ENCODE measurements around the gene C1orf232.

The C1orf232 gene

DNA sequence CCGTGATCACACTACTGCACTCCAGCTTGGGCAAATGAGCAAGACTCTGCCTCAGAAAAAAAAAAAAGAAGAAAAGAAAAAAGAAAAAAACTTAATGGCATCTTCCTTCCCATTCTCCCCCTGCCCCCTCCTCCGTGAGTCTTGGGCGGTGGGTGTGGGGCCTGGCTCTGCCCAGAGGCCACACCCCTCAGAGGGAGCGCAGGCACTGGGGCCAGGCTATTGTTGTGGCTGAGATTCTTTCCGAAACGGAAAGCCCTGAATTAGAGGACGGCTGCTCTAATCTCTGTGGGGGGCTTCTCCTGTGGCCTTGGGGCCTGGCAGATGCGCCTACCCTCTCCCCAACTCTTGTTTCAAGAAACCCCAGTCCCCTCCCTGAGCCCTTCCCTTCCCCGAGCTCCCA lies 14.0 kb downstream of the C1orf232 start:
- no peaks in the 10 kb centered on the region for H4K20me1 ChIP-seq (ENCODE audit: insufficient read depth, low read length)
- DNase-seq (no peak), ATAC-seq (ENCODE audit: insufficient read depth, low read depth) (no peak)
- H3K4me2 ChIP-seq (ENCODE audit: insufficient read depth, low read length), result no peak overlapping the region
- H3K79me2 ChIP-seq (ENCODE audit: insufficient read depth, low read length), result no peaks in the 10 kb centered on the region
- no peaks in the 10 kb centered on the region for H3K9me3 ChIP-seq (ENCODE audit: insufficient read depth, low read length, severe bottlenecking)
- no peaks in the 10 kb centered on the region for H3K36me3 ChIP-seq (ENCODE audit: insufficient read depth, low read length)
- no peak overlapping the region for H2AFZ ChIP-seq (ENCODE audit: low read depth, low read length)
- TF ChIP-seq, protein P1, sequence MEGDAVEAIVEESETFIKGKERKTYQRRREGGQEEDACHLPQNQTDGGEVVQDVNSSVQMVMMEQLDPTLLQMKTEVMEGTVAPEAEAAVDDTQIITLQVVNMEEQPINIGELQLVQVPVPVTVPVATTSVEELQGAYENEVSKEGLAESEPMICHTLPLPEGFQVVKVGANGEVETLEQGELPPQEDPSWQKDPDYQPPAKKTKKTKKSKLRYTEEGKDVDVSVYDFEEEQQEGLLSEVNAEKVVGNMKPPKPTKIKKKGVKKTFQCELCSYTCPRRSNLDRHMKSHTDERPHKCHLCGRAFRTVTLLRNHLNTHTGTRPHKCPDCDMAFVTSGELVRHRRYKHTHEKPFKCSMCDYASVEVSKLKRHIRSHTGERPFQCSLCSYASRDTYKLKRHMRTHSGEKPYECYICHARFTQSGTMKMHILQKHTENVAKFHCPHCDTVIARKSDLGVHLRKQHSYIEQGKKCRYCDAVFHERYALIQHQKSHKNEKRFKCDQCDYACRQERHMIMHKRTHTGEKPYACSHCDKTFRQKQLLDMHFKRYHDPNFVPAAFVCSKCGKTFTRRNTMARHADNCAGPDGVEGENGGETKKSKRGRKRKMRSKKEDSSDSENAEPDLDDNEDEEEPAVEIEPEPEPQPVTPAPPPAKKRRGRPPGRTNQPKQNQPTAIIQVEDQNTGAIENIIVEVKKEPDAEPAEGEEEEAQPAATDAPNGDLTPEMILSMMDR (IDR thresholded peaks at IDR 0.05; ENCODE audit: borderline replicate concordance, extremely low read depth, low read length, poor library complexity, severe bottlenecking), result no peak
- no peak for TF ChIP-seq EZH2 (IDR thresholded peaks at IDR 0.05; ENCODE audit: borderline replicate concordance, low read depth, low read length, severe bottlenecking)
- no peak overlapping the region for H3K9ac ChIP-seq (ENCODE audit: low read depth, low read length)
- H3K27me3 ChIP-seq (ENCODE audit: insufficient read depth, low read length, poor library complexity), result peaks cover 22% of the 10 kb centered on the region
- H3K27ac ChIP-seq (ENCODE audit: low read length), result no peak overlapping the region
- peaks cover 20% of the 10 kb centered on the region for H3K4me1 ChIP-seq (ENCODE audit: insufficient read depth, low read length)
- H3K4me3 ChIP-seq (ENCODE audit: low read depth in 1 of 2, low read length in 2 of 2), result no peak overlapping the region

DNA sequence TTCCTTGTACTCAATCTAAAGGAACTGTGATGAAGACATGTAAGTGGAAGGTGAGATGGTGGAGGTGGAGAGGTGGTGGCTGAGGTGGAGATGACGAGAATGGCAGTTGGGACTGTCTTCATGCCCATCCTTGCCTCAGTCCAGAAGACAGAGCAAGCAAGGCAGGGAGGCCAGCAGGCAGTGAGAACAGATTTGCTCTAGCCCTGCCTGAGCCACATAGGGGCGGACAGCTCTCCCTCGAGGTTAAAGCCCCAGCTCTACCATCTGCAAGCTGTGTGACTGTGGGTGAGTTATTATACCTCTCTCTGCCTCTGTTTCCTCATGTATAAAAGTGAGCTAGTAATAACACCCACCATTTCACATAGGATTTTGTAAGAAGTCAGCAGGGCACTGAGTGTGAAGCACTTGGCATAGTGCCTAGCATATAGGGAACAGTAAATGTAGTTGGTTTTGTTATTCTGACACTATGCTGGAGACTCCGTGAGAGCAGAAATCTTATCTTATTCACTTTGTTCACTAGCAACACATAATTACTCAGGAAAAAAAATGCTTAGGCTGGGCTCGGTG lies 14.7 kb downstream of the C1orf232 start:
- DNase-seq, result no peak
- H3K9ac ChIP-seq (ENCODE audit: low read depth, low read length), result no peak overlapping the region
- peaks cover 25% of the 10 kb centered on the region for H3K27me3 ChIP-seq (ENCODE audit: insufficient read depth, low read length, poor library complexity)
- peaks cover 20% of the 10 kb centered on the region for H3K4me1 ChIP-seq (ENCODE audit: insufficient read depth, low read length)
- H2AFZ ChIP-seq (ENCODE audit: low read depth, low read length), result no peak overlapping the region
- H3K4me3 ChIP-seq (ENCODE audit: low read depth in 1 of 2, low read length in 2 of 2), result no peak overlapping the region
- H3K79me2 ChIP-seq (ENCODE audit: insufficient read depth, low read length), result no peaks in the 10 kb centered on the region
- no peak for ATAC-seq (ENCODE audit: insufficient read depth, low read depth)
- no peak for TF ChIP-seq EZH2 (IDR thresholded peaks at IDR 0.05; ENCODE audit: borderline replicate concordance, low read depth, low read length, severe bottlenecking)
- TF ChIP-seq, protein P1 (IDR thresholded peaks at IDR 0.05; ENCODE audit: borderline replicate concordance, extremely low read depth, low read length, poor library complexity, severe bottlenecking), result no peak
- H3K4me2 ChIP-seq (ENCODE audit: insufficient read depth, low read length), result no peak overlapping the region
- no peaks in the 10 kb centered on the region for H3K36me3 ChIP-seq (ENCODE audit: insufficient read depth, low read length)
- no peaks in the 10 kb centered on the region for H4K20me1 ChIP-seq (ENCODE audit: insufficient read depth, low read length)
- H3K9me3 ChIP-seq (ENCODE audit: insufficient read depth, low read length, severe bottlenecking), result no peaks in the 10 kb centered on the region
- H3K27ac ChIP-seq (ENCODE audit: low read length), result no peak overlapping the region

DNA sequence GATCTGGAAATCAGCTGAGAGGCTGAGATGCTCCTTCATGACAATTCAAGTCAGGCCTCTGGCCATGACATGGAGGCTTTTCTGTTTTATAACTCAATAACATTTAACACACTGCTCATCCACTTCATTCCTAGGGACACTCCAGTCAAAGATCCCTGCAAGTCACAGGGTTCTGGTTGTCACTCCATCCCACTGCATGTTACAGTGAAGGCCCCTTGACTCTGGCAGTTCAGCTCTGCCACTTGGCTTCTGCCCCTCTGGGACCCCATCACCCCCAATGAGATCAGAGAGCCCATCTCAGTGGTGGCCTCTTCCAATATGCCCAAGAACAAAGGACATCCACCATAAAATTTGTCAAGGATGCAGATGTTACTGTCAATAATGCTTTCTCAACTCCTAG lies 19.9 kb downstream of the C1orf232 start:
- H3K36me3 ChIP-seq (ENCODE audit: insufficient read depth, low read length), result no peaks in the 10 kb centered on the region
- H3K9me3 ChIP-seq (ENCODE audit: insufficient read depth, low read length, severe bottlenecking), result no peaks in the 10 kb centered on the region
- no peaks in the 10 kb centered on the region for H4K20me1 ChIP-seq (ENCODE audit: insufficient read depth, low read length)
- no peak overlapping the region for H3K27ac ChIP-seq (ENCODE audit: low read length)
- H2AFZ ChIP-seq (ENCODE audit: low read depth, low read length), result no peak overlapping the region
- H3K27me3 ChIP-seq (ENCODE audit: insufficient read depth, low read length, poor library complexity), result peaks cover 14% of the 10 kb centered on the region
- peaks cover 3% of the 10 kb centered on the region; the same call in 1 of the 2 replicates for H3K4me1 ChIP-seq (ENCODE audit: insufficient read depth, low read length)
- no peak overlapping the region for H3K9ac ChIP-seq (ENCODE audit: low read depth, low read length)
- ATAC-seq (ENCODE audit: insufficient read depth, low read depth) (no peak), DNase-seq (no peak)
- TF ChIP-seq, protein P1 (IDR thresholded peaks at IDR 0.05; ENCODE audit: borderline replicate concordance, extremely low read depth, low read length, poor library complexity, severe bottlenecking), result no peak
- TF ChIP-seq EZH2 (IDR thresholded peaks at IDR 0.05; ENCODE audit: borderline replicate concordance, low read depth, low read length, severe bottlenecking), result no peak
- no peak overlapping the region for H3K4me2 ChIP-seq (ENCODE audit: insufficient read depth, low read length)
- no peak overlapping the region for H3K4me3 ChIP-seq (ENCODE audit: low read depth in 1 of 2, low read length in 2 of 2)
- no peaks in the 10 kb centered on the region for H3K79me2 ChIP-seq (ENCODE audit: insufficient read depth, low read length)

DNA sequence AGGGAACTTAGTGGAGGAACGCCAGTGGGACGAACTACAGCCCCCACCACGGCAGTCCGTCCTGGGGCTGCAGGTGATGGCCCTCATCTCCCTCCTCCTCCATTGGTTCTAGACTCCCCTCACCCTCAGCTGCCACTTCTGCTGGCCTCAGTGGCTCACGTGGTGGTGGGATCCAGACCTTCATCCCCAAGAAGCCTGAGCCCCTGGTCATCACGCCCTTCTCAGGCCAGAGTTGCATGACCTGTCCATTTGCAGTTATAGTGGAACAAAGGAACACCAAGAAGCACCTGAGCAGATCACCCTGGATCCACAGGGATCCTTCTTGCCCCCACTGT lies 22.8 kb downstream of the C1orf232 start:
- H3K4me2 ChIP-seq (ENCODE audit: insufficient read depth, low read length), result no peak overlapping the region
- no peaks in the 10 kb centered on the region for H3K79me2 ChIP-seq (ENCODE audit: insufficient read depth, low read length)
- peaks cover 3% of the 10 kb centered on the region; the same call in 1 of the 2 replicates for H3K4me1 ChIP-seq (ENCODE audit: insufficient read depth, low read length)
- DNase-seq (no peak), ATAC-seq (ENCODE audit: insufficient read depth, low read depth) (no peak)
- H3K27ac ChIP-seq (ENCODE audit: low read length), result no peak overlapping the region
- H3K9me3 ChIP-seq (ENCODE audit: insufficient read depth, low read length, severe bottlenecking), result no peaks in the 10 kb centered on the region
- H2AFZ ChIP-seq (ENCODE audit: low read depth, low read length), result no peak overlapping the region
- no peaks in the 10 kb centered on the region for H4K20me1 ChIP-seq (ENCODE audit: insufficient read depth, low read length)
- no peak for TF ChIP-seq EZH2 (IDR thresholded peaks at IDR 0.05; ENCODE audit: borderline replicate concordance, low read depth, low read length, severe bottlenecking)
- TF ChIP-seq, protein P1 (IDR thresholded peaks at IDR 0.05; ENCODE audit: borderline replicate concordance, extremely low read depth, low read length, poor library complexity, severe bottlenecking), result no peak
- no peak overlapping the region for H3K9ac ChIP-seq (ENCODE audit: low read depth, low read length)
- no peak overlapping the region for H3K4me3 ChIP-seq (ENCODE audit: low read depth in 1 of 2, low read length in 2 of 2)
- H3K27me3 ChIP-seq (ENCODE audit: insufficient read depth, low read length, poor library complexity), result peaks cover 9% of the 10 kb centered on the region
- H3K36me3 ChIP-seq (ENCODE audit: insufficient read depth, low read length), result no peaks in the 10 kb centered on the region

Measured in DND-41 (cell line).